ENCODE data around the gene MACROD2.
"Not testable (repeated sequence)": the region's sequence is repeated elsewhere in the genome, so short reads cannot be mapped to it uniquely, and the experiment has no call there.

The MACROD2 gene

DNA sequence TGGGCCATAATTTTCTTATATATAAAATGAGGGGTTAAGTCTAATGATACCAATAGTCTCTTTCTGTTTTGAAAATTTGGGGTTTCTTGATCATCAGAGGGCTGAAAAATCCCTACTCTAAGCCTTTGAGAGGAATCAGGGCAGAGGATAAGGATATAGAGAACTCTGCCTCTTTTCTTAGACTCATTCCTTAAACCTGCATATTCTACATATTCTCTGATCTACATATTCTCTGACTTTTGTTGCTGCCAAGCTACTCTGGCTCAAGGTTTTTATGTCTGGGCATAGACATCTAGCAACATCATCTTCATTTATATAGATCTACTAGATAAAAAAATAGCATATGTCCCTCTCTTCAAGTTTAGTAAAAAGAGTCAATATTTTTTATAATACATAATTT is 270.9 kb downstream of the MACROD2 start:
- DNase-seq (ENCODE audit: low spot score) = no peak

GRCh38 chr20:14270751-14271150 is 275.4 kb downstream of the MACROD2 start:
- DNase-seq (ENCODE audit: low spot score) = not testable (repeated sequence)

DNA sequence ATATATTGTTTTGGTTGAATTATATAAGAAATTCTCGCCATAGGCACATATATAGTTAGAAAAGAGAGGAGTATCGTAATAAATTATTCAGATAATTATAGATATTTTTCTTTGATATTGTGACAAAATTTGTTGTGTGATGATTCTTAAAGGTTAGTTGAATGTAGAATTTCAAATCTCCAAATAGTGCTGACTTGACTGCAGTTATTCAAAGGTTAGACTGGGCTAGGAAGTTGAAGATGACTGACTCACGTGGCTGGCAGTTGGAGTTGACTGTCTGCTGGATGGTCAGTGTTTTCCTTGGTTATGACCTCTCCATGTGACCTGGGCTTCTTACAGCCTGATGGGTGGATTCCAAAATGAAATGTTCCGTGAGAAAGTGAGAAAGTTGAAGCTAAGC is 286.8 kb downstream of the MACROD2 start:
- no peak for DNase-seq (ENCODE audit: low spot score)

DNA sequence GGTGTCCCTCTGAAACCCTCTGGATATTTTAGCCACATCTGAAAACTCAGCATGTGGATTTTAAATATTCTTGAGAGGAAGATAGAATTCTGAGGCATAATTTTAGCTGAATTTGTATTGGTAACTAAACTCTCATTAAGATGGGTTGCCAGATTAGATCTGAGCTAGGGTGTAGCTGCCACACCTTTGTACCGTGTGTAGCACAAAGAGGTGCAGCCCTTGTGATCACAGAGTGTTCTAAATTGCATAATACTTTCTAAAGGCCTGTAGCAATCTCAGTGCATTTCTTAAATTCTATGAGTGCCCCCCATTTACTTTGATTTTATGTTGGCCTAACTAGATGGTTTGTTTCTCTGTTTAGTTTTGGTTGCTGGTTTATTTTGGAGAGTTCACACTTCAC is 289.1 kb downstream of the MACROD2 start:
- no peak for DNase-seq (ENCODE audit: low spot score)

- DNase-seq (ENCODE audit: low spot score) = no peak
Observed at GRCh38 chr20:14288341-14289330, 293.3 kb downstream of the MACROD2 start.

GRCh38 chr20:14291502-14291901 is 296.2 kb downstream of the MACROD2 start:
- DNase-seq (ENCODE audit: low spot score) = no peak

GRCh38 chr20:14295238-14295637 is 299.9 kb downstream of the MACROD2 start:
- DNase-seq (ENCODE audit: low spot score) = peak; percentile 12

- DNase-seq (ENCODE audit: low spot score) = no peak
Observed at GRCh38 chr20:14295770-14296309, 300.5 kb downstream of the MACROD2 start.

GRCh38 chr20:14299831-14300230 is 304.5 kb downstream of the MACROD2 start:
- no peak for DNase-seq (ENCODE audit: low spot score)

- DNase-seq (ENCODE audit: low spot score) = no peak
Observed at GRCh38 chr20:14303106-14303505, 307.8 kb downstream of the MACROD2 start.

- DNase-seq (ENCODE audit: low spot score) = no peak
Observed at GRCh38 chr20:14303651-14304050, 308.3 kb downstream of the MACROD2 start.

DNA sequence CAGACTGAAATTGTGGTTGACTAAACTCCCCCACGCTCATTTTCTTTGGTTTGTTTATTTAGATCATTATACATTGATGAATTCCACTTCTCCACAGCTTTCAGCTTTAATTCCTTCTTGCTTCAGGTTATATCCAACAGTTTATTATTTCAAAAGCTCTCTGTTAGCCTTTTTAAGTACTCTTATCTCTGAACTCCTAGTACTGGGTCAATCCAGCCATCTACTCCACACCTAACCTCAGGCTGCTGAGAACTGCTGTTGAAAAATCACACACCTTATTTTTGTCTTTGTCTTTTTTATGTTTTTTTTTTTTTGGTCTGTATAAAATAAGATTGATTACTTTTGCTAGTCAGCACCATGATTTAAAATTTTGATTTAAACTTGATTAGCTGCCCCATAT is 309.2 kb downstream of the MACROD2 start:
- DNase-seq (ENCODE audit: low spot score) = no peak

GRCh38 chr20:14307956-14308355 is 312.6 kb downstream of the MACROD2 start:
- DNase-seq (ENCODE audit: low spot score) = no peak

- no peak for DNase-seq (ENCODE audit: low spot score)
Observed at GRCh38 chr20:14310977-14311627, 315.8 kb downstream of the MACROD2 start.

GRCh38 chr20:14312001-14312400 is 316.7 kb downstream of the MACROD2 start:
- DNase-seq (ENCODE audit: low spot score) = peak; percentile 9

DNA sequence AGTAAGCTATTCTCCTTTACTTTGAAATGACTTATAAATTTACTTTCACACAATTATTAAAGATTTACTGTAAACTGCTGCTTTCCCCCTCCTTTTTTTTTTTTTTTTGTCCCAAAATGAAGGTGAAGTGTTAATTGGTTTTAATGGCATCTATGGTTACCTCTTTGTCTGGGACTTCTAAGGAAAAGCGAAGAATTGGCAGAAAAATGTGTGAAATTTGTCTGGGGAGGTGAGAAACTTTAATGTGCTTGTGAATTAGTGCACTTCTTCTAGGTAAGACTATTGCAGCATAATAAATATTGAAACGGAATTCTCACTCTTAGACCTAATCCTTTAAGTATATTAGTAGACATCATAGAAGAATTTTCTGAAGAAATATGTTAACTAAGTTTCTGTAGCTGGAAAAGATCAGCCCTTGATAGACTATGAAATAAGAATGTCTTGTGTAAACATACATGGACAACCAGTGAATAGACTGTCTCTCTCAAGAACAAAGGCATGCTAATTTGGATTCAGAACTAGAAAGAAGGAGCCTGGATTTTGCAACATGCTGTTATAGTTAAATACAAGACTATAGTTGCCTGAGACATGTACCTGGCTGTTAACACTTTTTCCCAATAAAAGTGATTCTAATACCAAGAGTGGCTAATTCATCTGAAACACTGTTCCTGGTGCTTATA is 318.2 kb downstream of the MACROD2 start:
- DNase-seq (ENCODE audit: low spot score) = no peak

- DNase-seq (ENCODE audit: low spot score) = no peak
Observed at GRCh38 chr20:14319704-14320103, 324.4 kb downstream of the MACROD2 start.

- DNase-seq (ENCODE audit: low spot score) = no peak
Observed at GRCh38 chr20:14331646-14332045, 336.3 kb downstream of the MACROD2 start.

GRCh38 chr20:14332866-14333265 is 337.6 kb downstream of the MACROD2 start:
- no peak for DNase-seq (ENCODE audit: low spot score)

DNA sequence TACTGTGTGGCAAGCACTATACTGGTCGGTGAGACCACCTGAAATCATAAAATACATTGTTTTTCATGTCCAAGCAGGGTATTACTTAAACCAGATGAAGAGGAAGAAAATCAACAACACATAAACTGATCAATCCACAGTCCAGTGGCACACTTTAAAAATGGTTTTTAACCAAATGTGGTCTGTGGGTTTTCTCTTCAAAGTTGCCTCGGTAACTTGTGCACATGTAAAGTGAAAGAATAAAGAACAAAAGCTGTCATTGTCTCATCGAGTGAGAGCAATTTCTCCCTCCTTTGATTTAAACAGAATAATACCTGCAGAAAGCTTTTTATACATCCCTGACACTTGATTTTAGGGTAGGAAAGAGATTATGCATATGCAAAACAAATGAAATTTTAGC is 338.4 kb downstream of the MACROD2 start:
- no peak for DNase-seq (ENCODE audit: low spot score)

DNA sequence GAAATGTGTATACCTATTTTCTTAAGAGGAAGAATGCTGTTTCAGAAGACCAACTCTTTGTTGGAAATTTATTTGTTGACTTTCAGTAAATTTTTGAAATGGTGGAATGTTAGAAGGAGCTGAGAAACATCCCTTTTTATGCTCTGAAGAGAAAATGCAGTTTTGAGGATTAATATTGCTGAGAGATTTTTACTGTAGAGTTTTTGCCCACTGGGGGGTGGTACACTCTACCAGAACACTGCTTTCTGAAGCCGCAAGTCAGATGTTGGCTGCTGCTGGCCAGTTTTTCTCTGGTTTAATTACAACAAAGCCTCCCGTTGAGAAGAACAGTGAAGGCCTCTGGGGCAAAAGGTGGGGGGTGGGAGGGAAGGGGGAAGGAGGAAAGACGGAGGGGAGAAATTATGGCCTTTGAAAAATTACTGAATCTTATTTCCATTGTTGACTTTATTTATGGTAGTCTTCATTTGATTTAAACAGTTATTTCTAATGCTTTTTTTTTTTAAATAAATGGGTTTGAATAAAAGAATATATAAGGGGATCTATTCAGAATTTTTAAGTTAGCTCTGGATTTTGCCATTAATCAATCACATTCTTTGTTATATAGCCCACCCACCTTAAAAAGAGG is 339.1 kb downstream of the MACROD2 start:
- peak; percentile 41 for DNase-seq (ENCODE audit: low spot score)

GRCh38 chr20:14335052-14335451 is 339.7 kb downstream of the MACROD2 start:
- DNase-seq (ENCODE audit: low spot score) = no peak
